NCI-H82 treated with DMSO at 0.1 percent for 48 hours (cell line): ENCODE measurements around the gene SCN2B.
"Not testable (repeated sequence)": the region's sequence is repeated elsewhere in the genome, so short reads cannot be mapped to it uniquely, and the experiment has no call there.

Experiments used
- DNase-seq: peaks from one replicate; lab custom pipeline; 2025; ENCODE audit not compliant: unreplicated experiment; lab: John Stamatoyannopoulos, UW

SCN2B gene

DNA sequence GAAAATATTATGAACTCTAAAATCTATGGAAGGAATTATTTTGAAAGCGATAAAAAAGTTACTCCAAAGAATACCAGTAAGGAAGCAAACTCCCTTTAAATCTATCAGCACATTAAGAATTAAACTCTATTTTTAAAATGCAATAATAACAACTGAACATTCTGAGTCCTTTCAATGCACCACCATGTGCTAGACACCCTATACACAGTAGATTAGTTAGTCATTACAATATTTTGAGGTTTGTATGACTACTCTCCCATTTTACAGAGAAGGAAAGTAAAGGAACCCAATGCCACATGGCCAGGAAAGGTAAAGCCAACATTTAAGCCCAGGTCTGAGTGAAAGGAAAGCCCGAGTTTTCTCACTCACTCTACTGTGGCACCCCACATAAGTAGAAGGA lies 30.6 kb upstream of the SCN2B start:
- DNase-seq = no peak

DNA sequence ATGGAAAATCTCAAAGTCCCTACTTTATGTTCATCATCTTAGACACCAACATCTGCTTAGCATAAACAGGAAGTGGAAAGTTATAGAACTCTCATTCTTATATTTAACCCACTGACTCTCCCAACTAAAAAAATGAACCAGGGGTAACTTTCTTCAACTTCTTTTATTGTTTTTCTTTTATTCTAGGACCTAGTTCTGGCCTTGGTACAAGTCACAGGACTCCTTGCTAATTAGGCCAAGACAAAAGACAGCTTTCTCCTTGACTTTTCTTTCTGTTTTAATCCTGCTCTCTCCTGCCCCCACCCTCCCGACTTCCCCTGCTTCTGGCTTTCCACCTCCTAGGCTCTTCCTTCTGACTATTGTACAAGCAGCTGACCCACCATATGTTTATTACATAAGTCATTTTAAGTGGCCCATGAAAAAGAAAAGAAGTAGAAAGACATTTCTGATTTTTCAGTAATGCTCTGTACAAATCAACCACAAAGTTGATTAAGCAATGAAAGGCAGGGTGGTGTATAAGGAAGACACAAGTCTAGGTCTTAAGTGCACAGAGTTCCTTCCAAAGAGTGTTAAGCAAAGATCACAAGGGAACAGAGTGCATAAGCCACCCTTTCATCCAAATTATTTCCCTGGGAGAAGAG lies 30.1 kb upstream of the SCN2B start:
- no peak for DNase-seq

DNA sequence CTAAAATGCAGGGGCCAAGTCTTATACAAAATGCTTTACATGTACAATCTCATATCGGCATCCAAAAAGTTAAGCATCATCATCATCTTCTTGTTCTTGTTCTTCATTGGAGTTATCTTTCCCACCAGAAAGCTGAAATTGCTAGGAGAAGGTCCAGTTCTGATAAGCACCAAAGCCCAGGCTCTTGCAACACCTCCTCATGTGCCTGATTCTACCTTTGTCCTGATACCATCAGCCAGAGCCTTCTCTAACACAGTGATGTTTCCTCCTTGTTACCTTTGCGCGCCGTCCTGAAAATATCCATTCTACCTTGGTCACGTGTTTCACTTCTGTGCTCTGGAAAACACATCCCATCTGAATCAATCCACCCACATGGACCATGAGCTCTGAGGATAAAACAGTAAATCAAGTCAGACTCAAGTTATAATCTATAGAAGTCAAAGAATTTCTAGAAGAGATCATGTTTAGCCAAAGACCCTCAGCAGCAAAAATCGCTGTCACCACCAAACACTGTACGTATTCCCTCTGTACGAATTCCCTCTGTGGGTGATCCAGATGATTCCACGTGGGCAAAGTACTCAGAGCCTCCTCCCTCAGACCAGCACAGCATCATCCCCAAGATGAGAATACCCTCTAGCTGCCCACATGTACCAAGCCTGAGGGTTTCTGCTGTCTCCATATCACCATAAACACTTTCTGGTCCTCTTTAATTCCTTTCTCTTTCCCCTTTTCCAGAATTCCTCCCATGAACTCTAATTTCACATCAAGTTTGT lies 29.4 kb upstream of the SCN2B start:
- no peak for DNase-seq

DNA sequence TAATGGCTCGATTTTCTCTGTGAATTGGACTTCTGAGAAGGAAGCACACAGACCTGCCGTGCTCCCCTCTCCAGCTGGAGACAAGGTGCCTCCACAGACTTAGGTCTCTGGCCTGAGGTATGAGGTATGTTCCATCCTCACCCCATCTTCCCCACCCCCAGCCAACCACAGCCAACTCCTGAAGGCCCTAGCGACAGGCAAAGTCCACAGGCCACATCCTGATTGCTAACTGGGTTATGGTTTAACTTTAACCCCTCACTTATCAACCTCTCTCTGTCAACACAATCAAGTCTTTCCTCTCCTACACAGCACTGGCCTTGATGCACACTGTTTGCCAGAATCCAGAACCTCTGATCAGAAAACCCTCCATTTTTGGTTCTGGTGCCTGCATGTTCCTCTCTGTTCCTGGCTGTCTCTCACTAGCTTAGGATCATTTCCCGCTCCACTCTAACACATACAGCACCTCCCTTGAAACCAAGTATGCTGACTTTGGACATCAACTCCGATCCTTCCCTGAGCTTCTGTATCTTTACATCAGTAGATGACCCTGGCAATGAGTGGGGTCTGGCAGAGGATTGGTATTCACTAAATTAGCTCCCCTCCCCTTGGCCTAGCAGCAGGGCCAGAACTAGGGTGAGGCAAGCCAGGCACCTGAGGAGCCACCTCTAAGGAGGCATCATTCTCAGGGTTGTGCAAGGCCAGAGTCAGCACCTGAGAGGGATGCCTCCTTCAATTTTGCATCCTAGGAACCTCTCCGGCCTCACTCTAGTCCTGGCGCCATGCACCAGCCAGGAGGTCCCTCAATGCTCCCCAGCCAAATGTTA lies 26.4 kb upstream of the SCN2B start:
- DNase-seq = no peak

DNA sequence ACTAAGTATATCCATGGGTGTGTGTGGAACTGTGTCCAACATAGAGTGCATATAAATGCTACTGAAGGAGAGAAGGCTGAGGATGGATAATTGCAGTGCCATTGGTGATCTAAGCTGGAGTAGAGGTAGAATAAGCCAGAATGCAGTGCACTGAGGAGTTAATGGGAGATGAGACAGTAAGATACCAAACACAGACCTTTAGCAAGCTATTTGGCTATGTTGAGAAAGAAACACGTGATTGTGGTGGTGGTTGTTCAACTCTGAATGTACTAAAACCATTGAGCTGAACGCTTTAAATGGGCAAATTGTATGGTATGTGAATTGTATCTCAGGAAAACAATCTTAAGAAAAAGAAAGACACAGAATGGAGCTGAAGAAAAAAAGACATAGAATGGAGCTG lies 25.5 kb upstream of the SCN2B start:
- DNase-seq = no peak

DNA sequence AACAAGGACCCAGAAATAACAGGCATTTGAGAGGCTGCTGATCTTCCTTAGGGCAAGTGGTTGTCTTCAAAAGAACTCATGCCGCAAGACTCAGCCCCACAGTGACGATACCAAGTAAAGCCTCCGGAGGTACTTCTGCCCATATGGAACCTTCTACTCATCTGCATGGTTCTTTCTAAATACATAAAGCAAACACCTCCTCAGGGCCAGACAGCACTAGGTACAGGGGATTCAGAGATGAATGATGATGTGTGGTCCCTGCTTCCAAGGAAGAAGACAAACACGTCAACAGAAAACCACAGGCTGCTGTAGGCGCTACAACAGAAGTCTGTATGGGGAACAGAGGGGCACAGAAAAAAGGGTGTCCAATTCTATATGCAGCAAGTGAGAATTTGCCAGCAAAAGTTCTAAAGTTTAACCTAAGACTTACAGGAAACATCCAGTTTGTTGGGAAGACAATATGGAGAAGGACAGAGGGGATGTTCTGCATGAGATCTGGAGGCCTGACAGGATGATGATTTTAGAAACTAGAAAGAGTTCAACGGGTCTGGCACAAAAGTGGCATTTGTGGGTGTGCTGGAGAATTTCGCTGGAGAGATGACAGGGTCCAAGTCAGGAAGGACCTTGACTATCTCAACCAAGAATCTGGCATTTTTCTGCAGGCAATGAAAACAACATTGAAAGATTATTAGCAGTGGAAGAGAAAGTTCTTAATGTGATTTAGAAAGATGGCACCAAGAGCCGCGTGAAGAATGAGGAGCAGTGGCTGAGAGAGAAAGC lies 24.7 kb upstream of the SCN2B start:
- no peak for DNase-seq

DNA sequence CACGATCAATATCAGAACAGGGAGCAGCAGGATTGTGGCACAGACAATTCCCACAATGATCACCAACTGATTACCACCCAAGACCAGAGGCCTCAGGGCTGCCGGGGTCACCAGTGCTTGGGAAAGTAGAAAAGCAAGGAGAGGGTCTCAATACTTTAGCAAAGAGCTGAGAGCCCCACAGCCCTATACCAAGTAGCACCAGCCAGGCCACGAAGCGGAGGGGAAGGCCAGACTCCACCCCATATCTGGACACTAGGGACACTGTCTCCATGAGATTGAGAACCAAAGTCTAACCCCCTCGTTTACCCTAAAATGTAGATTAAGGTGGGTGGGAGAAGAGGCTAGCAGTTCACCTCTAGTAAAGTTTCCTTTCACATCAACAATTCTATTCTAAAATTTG lies 24.1 kb upstream of the SCN2B start:
- DNase-seq = no peak

DNA sequence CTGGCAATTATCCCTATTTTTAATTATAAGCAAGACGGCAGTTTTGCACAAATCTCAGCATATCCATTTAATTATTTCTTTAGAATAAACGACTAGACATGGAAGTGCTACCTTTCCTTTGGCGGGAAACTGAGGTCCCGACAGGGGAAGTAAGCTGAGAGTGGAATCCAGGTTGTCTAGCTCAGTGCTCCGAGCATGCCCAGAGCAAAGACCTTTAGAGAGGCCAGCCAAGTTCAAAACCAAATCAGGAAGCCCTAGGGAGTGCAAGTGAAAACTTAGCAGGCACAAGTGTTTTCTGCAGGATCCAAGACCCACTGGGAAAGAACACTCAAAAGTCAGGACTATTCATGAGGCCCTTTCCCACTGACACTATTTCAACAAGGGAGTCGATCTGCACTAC lies 22.7 kb upstream of the SCN2B start:
- DNase-seq = no peak

DNA sequence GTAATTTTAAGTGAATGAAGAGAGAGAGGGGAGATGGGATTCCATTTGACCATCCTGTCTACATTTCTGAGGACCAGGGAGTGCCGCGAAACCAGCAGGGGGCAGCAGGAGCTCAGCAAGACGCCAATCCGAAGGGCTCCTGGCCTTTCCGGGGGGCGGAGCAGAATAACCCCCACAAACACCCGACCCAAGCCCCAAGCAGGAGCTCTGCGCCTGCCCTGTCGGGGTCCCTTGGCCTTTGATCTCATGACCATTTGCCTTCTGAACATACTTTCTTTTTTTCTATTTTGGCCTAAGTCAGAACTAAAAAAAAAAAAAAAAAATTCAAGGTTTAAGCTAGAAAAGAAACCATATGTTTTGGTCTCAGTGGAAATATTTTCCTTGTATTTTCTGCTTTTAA lies 21.9 kb upstream of the SCN2B start:
- no peak for DNase-seq

DNA sequence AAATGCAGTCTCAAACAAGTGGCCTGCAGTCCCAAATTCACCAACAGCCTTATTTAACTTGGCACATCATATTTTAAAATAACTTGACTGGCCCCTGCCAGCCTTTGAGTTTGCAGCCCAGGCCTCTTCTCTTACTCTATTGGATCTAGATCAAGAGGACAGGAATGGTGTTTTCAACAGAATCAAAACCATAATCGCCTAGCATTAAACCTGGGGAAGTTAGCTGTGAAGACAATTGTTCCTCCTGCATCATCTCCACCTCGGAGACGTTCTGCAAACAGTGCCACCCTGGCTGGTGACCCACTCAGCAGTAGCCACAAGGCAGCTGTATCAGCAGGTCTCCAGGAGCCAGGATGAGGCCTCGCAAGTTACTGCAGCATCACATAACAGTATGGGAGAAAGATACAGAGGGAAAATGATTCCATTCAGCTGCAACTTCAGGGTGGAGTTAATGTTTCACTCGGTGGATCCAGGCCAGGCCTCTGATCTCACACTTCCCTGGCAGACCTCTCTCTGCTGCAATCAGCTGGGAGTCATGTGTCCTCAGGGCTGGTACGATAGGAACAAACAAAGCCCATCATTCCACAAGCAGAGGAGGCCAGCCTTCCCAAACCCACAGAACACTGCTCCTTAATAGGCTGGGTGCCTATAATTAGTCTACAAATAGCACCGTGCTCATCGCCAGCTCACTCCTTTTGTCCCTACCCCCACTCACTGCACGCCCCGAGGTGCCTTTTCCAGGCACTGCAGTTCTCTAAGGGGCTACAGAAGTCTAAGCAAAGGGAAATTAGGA lies 18.6 kb upstream of the SCN2B start:
- no peak for DNase-seq

DNA sequence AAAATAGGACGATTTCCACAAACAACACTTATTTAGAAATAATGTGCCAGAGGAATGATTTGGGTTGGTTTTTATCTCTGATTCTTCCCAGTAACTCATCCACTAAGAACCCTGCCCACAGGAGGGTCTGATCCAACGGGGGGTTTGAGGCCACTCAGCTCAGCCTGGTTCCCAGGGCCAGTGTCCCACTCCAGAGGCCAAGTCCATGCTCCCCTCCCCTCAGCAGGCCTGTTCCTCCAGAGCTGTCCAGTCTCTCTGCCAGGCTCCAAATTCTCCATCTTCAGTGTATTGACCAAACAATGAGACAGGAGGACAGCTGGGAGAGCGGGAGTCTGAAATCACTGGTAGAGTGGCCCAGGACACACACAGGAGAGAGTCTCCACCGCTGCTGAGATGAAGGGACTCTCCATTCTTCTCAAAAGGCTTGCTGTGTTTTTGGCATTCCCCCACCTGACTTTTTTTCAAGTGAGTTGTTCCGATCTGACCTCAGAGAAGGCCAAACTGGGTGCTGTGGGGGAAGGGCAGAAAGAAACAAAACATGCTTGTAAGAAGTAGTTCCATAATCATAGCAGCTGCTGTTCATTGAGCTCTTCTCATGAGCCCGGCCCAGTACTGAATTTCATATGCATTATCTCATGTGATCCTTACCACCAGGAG lies 17.6 kb upstream of the SCN2B start:
- DNase-seq = no peak

DNA sequence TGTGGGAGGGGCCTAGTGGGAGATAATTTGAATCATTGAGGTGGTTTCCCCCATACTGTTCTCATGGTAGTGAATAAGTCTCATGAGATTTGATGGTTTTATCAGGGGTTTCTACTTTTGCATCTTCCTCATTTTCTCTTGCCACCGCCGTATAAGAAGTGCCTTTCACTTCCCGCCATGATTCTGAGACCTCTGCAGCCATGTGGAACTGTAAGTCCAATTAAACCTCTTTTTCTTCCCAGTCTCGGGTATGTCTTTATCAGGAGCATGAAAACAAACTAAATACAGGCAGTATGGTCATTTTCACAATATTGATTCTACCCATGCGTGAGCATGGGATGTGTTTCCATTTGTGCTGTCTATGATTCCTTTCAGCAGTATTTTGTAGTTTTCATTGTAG lies 16.4 kb upstream of the SCN2B start:
- not testable (repeated sequence) for DNase-seq

DNA sequence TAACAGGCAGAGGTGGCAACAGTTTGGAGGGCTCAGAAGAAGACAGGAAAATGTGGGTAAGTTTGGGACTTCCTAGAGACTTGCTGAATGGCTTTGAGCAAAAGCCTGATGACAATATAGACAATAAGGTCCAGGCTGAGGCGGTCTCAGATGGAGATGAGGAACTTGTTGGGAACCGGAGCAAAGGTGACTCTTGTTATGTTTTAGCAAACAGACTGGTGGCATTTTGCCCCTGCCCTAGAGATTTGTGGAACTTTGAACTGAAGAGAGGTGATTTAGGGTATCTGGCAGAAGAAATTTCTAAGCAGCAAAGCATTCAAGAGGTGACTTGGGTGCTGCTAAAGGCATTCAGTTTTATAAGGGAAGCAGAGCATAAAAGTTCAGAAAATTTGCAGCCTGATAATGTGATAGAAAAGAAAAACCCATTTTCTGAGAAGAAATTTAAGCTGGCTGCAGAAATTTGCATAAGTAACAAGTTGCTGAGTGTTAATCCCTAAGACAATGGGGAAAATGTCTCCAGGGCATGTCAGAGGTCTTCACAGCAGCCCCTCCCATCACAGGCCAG lies 14.6 kb upstream of the SCN2B start:
- DNase-seq = not testable (repeated sequence)

DNA sequence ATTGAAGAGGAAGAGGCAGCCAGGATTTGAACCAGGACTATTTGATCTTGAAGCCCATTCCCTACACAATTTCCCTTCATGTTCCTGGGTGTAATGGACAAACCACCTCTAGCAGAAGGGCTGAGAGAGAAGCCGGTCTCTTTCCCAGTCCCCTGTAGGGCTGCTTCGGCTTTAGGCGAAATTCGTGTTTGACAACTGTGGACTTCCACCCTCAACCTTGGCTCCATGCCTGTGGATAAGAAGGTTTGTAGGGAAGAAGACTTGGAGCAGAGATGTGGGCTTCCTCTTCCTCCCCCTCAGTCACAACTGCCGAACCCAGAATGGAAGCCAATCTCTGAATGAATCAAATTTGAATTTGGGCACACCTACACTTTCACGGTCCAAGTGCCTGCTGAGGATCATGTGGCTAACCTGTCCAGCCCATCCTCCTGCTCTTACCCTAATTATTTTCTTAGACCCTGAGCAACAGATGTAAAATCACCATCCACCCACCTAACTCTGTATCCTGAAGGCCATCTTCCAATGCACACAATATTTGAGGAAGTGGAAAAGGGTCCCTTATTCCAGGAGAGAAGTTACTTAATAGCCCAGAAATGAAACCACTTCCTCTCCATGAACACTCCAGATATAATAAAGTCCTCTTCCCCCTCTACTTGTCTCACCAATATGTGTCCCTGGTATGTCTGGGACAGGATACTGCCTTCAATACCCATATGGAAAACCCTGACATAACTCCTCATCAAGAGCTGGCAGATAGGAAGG lies 10.1 kb upstream of the SCN2B start:
- no peak for DNase-seq

DNA sequence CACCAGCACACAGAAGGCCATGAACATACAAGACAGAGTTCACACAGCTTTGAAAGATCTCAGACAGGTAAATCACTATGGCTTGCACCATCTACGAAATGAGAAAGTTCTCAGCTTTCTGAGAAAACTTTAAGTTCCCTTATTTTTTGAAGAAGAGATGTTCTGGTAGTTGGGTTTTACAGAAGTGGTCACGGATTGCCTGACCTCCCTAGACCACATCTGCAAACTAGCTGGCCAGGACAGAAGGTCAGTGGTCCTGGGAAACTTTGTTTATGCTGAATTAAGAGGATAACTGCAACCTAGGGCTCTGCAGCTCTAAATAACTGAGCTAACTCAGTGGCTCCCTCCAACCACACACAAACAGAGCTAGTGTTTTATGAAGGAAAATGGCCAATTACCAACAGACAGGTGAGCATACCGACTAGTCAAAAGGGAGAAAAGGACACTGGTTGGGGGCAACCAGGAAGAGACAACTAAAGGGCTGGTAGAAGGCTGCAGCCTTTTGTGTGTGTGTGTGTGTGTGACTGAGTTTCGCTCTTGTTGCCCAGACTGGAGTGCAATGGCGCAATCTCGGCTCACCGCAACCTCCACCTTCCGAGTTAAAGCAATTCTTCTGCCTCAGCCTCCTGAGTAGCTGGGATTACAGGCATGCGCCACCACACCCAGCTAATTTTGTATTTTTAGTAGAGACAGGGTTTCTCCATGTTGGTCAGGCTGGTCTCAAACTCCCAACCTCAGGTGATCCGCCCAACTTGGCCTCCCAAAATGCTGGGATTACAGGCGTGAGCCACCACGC lies 8.5 kb upstream of the SCN2B start:
- DNase-seq = no peak

DNA sequence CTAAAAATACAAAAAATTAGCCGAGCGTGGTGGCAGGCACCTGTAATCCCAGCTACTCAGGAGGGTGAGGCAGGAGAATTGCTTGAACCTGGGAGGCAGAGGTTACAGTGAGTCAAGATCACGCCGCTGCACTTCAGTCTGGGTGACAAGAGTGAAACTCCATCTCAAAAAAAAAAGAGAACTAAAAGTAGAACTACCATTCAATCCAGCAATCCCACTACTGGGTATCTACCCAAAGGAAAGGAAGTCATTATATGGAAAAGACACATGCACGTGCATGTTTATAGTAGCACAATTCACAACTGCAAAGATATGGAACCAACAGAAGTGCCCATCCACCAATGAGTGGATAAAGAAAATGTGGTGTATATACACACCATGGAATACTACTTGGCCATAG lies 7.3 kb upstream of the SCN2B start:
- not testable (repeated sequence) for DNase-seq

DNA sequence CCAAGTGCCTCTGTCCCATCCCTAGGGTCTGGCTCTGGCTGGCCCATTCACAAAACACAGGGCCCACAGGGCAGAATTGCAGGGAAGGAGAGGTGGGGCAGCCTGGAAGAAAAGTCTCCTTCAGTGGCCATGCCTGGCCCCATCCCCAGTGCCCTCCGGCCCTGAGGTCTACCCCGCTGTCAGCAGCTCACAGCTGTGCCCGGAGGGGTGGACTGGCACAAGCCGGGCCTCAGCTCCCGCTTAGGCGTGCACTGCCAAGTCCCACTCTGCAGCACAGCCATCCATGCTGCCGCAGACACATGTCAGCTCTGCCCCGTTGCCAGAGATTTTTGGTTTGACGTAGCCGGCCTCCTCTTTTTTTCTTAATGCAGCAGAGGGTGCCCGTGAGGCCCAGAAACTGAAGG lies 3.9 kb upstream of the SCN2B start:
- DNase-seq = no peak

DNA sequence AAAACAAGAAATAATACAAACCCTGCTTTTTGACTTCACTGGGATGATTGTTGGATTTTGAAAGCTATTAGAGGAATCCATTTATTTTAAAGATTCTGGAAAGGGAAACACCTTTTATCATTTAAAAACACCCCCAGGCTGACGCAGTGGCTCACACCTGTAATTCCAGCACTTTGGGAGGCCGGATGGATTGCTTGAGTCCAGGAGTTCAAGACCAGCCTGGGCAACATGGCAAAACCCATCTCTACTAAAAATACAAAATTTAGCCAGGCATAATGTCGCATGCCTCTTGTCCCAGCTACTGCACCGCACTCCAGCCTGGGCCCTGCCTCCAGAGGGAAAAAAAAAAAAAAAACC lies 317 bp upstream of the SCN2B start:
- no peak for DNase-seq
